MM.1S (cell line): ENCODE results near the gene ZCCHC2.

Experiments
- EZH2 ChIP-seq: fragments of 300-600 bp; sonication (generic); optimal IDR thresholded peaks from 2 replicates; pipeline ENCODE3; 2017; ENCODE audit warnings: low read depth, mild to moderate bottlenecking, antibody characterized with exemption, low read length, mixed read lengths
- EZH2phosphoT487 ChIP-seq: fragments of 300-600 bp; sonication (generic); IDR thresholded peaks from 2 replicates; pipeline ENCODE4 v1.6.1; 2018; ENCODE audit warnings: antibody characterized with exemption, low read length
- TF ChIP-seq, protein P1 (sequence below): fragments of 300-600 bp; sonication (generic); IDR thresholded peaks from 2 replicates; pipeline ENCODE4 v1.5.1; 2016; ENCODE audit warnings: antibody characterized with exemption, low read length, mixed read lengths

DNA sequence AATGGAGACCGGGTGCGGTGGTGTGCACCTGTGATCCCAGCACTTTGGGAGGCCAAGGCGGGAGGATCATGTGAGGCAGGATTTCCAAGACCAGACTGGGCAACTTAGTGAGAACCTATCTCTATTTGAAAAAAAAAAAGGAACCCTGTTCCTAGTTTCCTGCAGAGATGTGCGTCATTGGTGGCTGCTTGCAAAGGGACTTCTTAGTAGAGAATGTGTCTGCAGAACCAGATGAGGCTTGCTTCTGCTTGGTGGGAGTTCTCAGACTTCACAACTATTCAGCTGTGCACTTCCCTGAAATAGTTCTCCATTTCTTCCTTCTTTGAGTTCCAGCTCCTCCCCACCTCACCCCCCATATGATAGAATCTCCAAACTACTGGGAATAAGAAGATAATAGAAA lies 22.3 kb downstream of the ZCCHC2 start:
- TF ChIP-seq, protein P1, sequence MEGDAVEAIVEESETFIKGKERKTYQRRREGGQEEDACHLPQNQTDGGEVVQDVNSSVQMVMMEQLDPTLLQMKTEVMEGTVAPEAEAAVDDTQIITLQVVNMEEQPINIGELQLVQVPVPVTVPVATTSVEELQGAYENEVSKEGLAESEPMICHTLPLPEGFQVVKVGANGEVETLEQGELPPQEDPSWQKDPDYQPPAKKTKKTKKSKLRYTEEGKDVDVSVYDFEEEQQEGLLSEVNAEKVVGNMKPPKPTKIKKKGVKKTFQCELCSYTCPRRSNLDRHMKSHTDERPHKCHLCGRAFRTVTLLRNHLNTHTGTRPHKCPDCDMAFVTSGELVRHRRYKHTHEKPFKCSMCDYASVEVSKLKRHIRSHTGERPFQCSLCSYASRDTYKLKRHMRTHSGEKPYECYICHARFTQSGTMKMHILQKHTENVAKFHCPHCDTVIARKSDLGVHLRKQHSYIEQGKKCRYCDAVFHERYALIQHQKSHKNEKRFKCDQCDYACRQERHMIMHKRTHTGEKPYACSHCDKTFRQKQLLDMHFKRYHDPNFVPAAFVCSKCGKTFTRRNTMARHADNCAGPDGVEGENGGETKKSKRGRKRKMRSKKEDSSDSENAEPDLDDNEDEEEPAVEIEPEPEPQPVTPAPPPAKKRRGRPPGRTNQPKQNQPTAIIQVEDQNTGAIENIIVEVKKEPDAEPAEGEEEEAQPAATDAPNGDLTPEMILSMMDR, result no peak
- TF ChIP-seq EZH2 (no peak), EZH2phosphoT487 (no peak)
